NK-92 (cell line): ENCODE results near the gene ITPR1.

Source experiments
- DNase-seq: peaks from one replicate; lab custom pipeline; 2025; ENCODE audit not compliant: unreplicated experiment; lab: John Stamatoyannopoulos, UW

ITPR1 gene

GRCh38 chr3:4529876-4530588, 36.9 kb downstream of the ITPR1 start:
- no peak for DNase-seq

DNA sequence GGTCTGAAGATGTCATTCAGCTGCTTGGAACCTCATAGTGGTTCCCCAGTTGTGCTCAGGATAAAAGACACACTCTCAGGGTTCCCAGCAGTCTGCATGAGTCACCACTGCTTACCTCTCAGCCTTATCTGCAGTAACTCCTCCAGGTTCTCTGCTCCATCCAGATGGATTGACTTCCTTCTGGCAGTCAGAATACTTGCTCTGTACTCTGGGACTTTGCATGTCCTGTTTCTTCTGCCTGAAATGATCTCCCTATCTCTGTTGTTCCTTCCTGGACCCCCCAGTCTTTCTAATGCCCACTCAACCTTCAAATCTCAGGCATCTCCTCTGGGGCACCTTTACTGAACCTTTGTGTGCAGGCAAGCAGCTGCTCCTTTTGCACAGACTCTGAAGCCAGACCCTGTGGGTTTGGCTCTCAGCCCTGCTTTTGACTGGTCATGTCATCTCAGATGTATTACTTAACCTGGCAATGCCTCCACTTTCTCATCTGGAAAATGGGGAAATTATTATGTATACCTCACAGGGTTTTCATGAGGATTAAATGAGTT, 38.4 kb downstream of the ITPR1 start:
- no peak for DNase-seq

- no peak for DNase-seq
These were observed 39.5 kb downstream of the ITPR1 start for GRCh38 chr3:4532535-4533112.

- DNase-seq = no peak
These were observed 40.6 kb downstream of the ITPR1 start for GRCh38 chr3:4533489-4534443.

- DNase-seq = no peak
These were observed 41.8 kb downstream of the ITPR1 start for GRCh38 chr3:4534906-4535305.

- no peak for DNase-seq
These were observed 43.1 kb downstream of the ITPR1 start for GRCh38 chr3:4536260-4536659.

GRCh38 chr3:4540267-4540666, 47.1 kb downstream of the ITPR1 start:
- no peak for DNase-seq

DNA sequence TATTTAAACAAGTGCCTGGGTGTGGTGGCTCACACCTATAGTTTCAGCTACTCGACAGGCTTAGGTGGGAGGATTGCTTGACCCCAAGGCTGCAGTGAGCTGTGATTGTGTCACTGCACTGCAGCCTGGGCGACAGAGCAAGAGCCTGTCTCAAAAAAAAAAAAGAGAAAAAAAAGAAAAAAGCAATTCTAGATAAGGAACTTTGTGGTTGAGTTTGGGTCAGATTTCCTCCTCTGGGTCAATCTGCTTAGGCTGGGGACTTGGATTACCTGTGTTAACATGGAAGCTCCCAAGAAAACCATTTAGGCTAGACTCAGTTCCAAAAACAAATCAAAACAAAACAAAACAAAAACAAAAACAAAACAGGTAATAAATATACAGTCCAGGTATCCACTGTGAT, 50.0 kb downstream of the ITPR1 start:
- DNase-seq = no peak

DNA sequence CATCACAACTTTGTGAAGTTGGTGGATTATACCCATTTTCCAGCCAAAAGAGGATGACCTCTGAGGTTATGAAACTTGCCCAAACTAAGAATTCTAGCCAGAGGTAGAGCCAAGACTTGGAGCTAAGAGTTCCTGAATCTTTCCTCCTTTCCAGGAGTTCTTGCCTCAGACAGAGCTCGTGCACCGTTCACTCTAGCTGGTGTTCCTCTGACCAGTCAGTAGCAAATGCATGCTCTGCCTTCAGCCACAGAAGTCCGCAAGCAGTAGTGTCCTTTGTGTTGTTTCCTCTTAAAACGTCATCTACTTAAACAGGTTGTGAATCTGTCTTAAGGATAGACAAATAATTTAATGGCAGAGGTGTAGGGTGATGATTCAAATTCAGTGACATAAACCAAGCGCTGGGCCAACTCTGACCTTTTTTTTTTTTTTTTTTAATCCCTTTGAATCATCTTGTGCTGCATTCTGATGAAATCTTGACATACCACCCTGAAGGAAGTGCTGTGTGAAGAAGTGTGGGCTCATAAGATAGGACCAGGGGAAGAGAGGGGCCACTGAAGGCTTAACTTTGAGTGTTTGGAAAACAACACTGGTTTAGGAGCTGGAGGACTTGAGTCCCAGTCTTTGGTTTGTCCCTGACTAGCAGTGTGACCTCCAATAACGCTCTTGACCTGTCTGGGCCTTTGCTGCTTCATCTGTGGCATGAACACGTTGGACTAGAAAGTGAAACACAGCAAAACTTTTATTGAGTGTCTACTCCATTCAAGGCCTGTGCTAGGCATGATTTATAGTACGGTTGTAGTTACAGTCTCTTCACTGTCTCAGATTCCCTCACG, 53.4 kb downstream of the ITPR1 start:
- no peak for DNase-seq

GRCh38 chr3:4547799-4548198, 54.7 kb downstream of the ITPR1 start:
- DNase-seq = no peak

- DNase-seq = no peak
These were observed 55.2 kb downstream of the ITPR1 start for GRCh38 chr3:4548356-4548755.

DNA sequence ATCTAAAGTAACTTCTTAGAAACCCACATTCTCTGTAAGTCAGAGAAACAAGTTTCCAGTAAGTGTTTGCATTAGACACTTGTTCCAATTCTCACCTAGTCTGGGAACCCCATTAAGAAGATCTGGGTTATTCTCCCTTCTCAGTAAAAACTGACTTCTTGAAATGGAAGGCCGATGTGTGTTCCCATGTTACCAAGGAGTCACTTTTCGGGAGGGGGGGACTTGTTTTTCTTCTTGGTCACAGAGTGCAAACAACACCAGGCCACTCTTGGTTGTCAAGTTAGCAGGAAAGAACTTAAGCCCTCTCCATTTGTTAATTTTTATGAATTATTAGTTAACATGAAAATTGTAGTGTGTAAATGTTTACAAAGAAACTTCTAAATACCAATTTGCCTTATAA, 55.6 kb downstream of the ITPR1 start:
- DNase-seq = no peak

- no peak for DNase-seq
These were observed 56.7 kb downstream of the ITPR1 start for GRCh38 chr3:4549896-4550295.

DNA sequence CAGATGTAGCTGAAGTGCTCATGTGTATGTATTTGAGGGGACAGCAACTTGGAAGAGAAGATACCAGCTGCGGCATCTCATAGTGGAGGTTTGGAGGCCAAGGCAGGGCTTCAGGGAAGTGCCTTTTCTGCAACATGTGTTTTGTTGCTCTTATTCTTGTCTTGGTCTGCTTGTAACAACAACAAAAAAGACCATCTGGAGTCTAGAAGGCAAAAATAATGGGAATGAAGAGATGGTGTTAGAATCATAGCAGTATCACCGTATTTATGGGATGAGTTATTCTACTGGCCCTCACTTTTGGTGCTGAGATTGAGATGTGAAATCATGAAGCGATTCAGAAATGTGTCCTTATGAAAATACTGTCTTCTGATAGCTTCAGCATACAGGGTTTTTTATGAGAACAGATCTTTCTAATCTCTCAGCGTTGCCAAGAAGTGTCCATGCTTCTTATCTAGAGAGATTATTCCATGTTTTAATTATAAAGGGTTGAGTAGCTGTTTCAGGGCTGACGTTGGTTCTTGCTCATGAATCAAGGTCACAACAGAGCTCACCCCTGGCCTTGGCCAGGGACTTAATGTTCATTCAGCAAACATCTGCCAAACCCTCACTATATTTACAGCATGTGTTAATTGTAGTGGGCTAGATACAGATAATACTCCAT, 58.0 kb downstream of the ITPR1 start:
- DNase-seq = no peak

- no peak for DNase-seq
These were observed 58.8 kb downstream of the ITPR1 start for GRCh38 chr3:4551794-4552442.

- no peak for DNase-seq
These were observed 59.7 kb downstream of the ITPR1 start for GRCh38 chr3:4552811-4553210.

- no peak for DNase-seq
These were observed 68.5 kb downstream of the ITPR1 start for GRCh38 chr3:4561661-4562060.

GRCh38 chr3:4562595-4562994, 69.4 kb downstream of the ITPR1 start:
- no peak for DNase-seq

- no peak for DNase-seq
These were observed 71.1 kb downstream of the ITPR1 start for GRCh38 chr3:4564270-4564669.
